Measurements from ENCODE around the gene MT1B.

Gene MT1B

GRCh38 chr16:56683424-56684172, 31.9 kb downstream of the MT1B start:
- FAIRE-seq (no peak), DNase-seq (ENCODE audit: insufficient read length, low spot score) (no peak)

- FAIRE-seq = no peak
Measured at GRCh38 chr16:56684256-56684925, 32.7 kb downstream of the MT1B start.

GRCh38 chr16:56684926-56685590, 33.4 kb downstream of the MT1B start:
- no peak for DNase-seq (ENCODE audit: insufficient read length, low spot score)
- FAIRE-seq = no peak

More at GRCh38 chr16:56684256-56684925, 32.7 kb downstream of the MT1B start:
- DNase-seq (ENCODE audit: insufficient read length, low spot score) = no peak

- FAIRE-seq (no peak), DNase-seq (ENCODE audit: insufficient read length, low spot score) (no peak)
Measured at GRCh38 chr16:56686758-56687157, 35.1 kb downstream of the MT1B start.

GRCh38 chr16:56688762-56689161, 37.1 kb downstream of the MT1B start:
- no peak for DNase-seq (ENCODE audit: insufficient read length, low spot score)
- FAIRE-seq = no peak

GRCh38 chr16:56689171-56689570, 37.5 kb downstream of the MT1B start:
- FAIRE-seq = no peak
- no peak for DNase-seq (ENCODE audit: insufficient read length, low spot score)

GRCh38 chr16:56690420-56691122, 38.9 kb downstream of the MT1B start:
- FAIRE-seq = no peak
- no peak for DNase-seq (ENCODE audit: insufficient read length, low spot score)

GRCh38 chr16:56691885-56692284, 40.2 kb downstream of the MT1B start:
- no peak for FAIRE-seq

GRCh38 chr16:56695246-56695645, 43.6 kb downstream of the MT1B start:
- FAIRE-seq = no peak
- no peak for DNase-seq (ENCODE audit: insufficient read length, low spot score)

More at GRCh38 chr16:56691885-56692284, 40.2 kb downstream of the MT1B start:
- no peak for DNase-seq (ENCODE audit: insufficient read length, low spot score)

- DNase-seq (ENCODE audit: insufficient read length, low spot score) (no peak), FAIRE-seq (no peak)
Measured at GRCh38 chr16:56697456-56698155, 45.9 kb downstream of the MT1B start.

GRCh38 chr16:56700195-56700594, 48.5 kb downstream of the MT1B start:
- FAIRE-seq = no peak
- no peak for DNase-seq (ENCODE audit: insufficient read length, low spot score)

GRCh38 chr16:56700631-56701030, 48.9 kb downstream of the MT1B start:
- DNase-seq (ENCODE audit: insufficient read length, low spot score) (no peak), FAIRE-seq (no peak)

GRCh38 chr16:56701534-56701933, 49.8 kb downstream of the MT1B start:
- no peak for DNase-seq (ENCODE audit: insufficient read length, low spot score)
- FAIRE-seq = no peak

Measured in GM19239 (cell line).